Thymus (tissue), 2 donors: ENCODE data around the gene FEN1. TPM values are rescaled to one million over a fixed set of nuclear protein-coding genes. Genes with fewer than 3 reads are reported as not detected.

Experiments used
- polyA plus RNA-seq: library from polyadenylated mRNA; stranded (reverse); fragments of 200-250 nt; gene quantifications from one replicate; pipeline ENCODE4 v1.2.3, GENCODE V29; 2013
- total RNA-seq: library from RNA; stranded (reverse); fragments of 120-200 nt; gene quantifications from one replicate; pipeline ENCODE4 v1.2.4, GENCODE V29; 2013
- donor health status: healthy.

Gene FEN1
- total and polyA plus RNA-seq, 2 donors: 10.0 to 84.1 TPM

Other genes starting within 250 kb of the FEN1 start
- gene SYT7, start 211.8 kb upstream of the FEN1 start, total RNA-seq: 0.14 TPM
- 1.3 TPM for gene SYT7, start 211.8 kb upstream of the FEN1 start, polyA plus RNA-seq
- 0.14 TPM for gene DAGLA, start 112.5 kb upstream of the FEN1 start, total RNA-seq
- 0.43 TPM for gene DAGLA, start 112.5 kb upstream of the FEN1 start, polyA plus RNA-seq
- 0.09 TPM for gene MYRF, start 40.3 kb upstream of the FEN1 start, total RNA-seq
- gene MYRF, start 40.3 kb upstream of the FEN1 start, polyA plus RNA-seq: 0.62 TPM
- 161 TPM for gene TMEM258, start 312 bp upstream of the FEN1 start, total RNA-seq
- 148 TPM for gene TMEM258, start 312 bp upstream of the FEN1 start, polyA plus RNA-seq
- gene FADS1, start 24.1 kb downstream of the FEN1 start, total RNA-seq: 12.9 TPM
- 4.4 TPM for gene FADS1, start 24.1 kb downstream of the FEN1 start, polyA plus RNA-seq
- 39.5 TPM for gene FADS2, start 35.4 kb downstream of the FEN1 start, total RNA-seq
- 11.2 TPM for gene FADS2, start 35.4 kb downstream of the FEN1 start, polyA plus RNA-seq
- 4.7 TPM for gene FADS3, start 98.6 kb downstream of the FEN1 start, total RNA-seq
- 19.3 TPM for gene FADS3, start 98.6 kb downstream of the FEN1 start, polyA plus RNA-seq
- 3.6 TPM for gene RAB3IL1, start 124.7 kb downstream of the FEN1 start, total RNA-seq
- gene RAB3IL1, start 124.7 kb downstream of the FEN1 start, polyA plus RNA-seq: 14.2 TPM
- 0.47 TPM for gene BEST1, start 157.4 kb downstream of the FEN1 start, total RNA-seq
- 3.3 TPM for gene BEST1, start 157.4 kb downstream of the FEN1 start, polyA plus RNA-seq
- gene FTH1, start 174.7 kb downstream of the FEN1 start, total RNA-seq: 326 TPM
- gene FTH1, start 174.7 kb downstream of the FEN1 start, polyA plus RNA-seq: 3,415 TPM